HepG2 (cell line): ENCODE measurements around the gene RBP5. TPM values are rescaled to one million over a fixed set of nuclear protein-coding genes. Genes with fewer than 3 reads are reported as not detected.

Experiments used
- AKAP8 ChIP-seq: sonication (generic); formaldehyde crosslinking; IDR thresholded peaks from 2 replicates; pipeline ENCODE4 v1.5.1; 2020; ENCODE audit warnings: mild to moderate bottlenecking, missing genetic modification reagents
- HOXA7 ChIP-seq: sonication (generic); formaldehyde crosslinking; IDR thresholded peaks from 2 replicates; pipeline ENCODE4 v1.8.1; 2022; ENCODE audit warnings: mild to moderate bottlenecking, missing genetic modification reagents, moderate library complexity
- MTA1 ChIP-seq: sonication (generic); formaldehyde crosslinking; IDR thresholded peaks from 2 replicates; pipeline ENCODE4 v1.4.0; 2020; ENCODE audit warnings: missing genetic modification reagents, mild to moderate bottlenecking, borderline replicate concordance
- NR1H2 ChIP-seq: sonication (generic); formaldehyde crosslinking; IDR thresholded peaks from 2 replicates; pipeline ENCODE4 v1.8.1; 2022; ENCODE audit warnings: low read depth, missing genetic modification reagents, borderline replicate concordance
- PPARG ChIP-seq: conservative IDR thresholded peaks from 2 replicates; pipeline ENCODE4 v1.6.1; 2016; ENCODE audit warnings: missing biosample characterization, missing genetic modification reagents
- SIX4 ChIP-seq: sonication (generic); formaldehyde crosslinking; IDR thresholded peaks from 2 replicates; pipeline ENCODE4 v1.4.0; 2020; ENCODE audit warnings: missing genetic modification reagents
- SOX5 ChIP-seq: IDR thresholded peaks from 2 replicates; pipeline ENCODE4 v1.6.1; 2016; ENCODE audit warnings: borderline replicate concordance
- ZBTB20 ChIP-seq: sonication (generic); formaldehyde crosslinking; IDR thresholded peaks from 2 replicates; pipeline ENCODE4 v1.8.1; 2023; ENCODE audit warnings: missing genetic modification reagents, low read depth, mild to moderate bottlenecking, borderline replicate concordance
- ZKSCAN5 ChIP-seq: sonication (generic); formaldehyde crosslinking; IDR thresholded peaks from 2 replicates; pipeline ENCODE4 v1.5.1; 2020; ENCODE audit warnings: mild to moderate bottlenecking, missing genetic modification reagents
- ZNF468 ChIP-seq: sonication (generic); formaldehyde crosslinking; IDR thresholded peaks from 2 replicates; pipeline ENCODE4 v1.8.0; 2022; ENCODE audit warnings: mild to moderate bottlenecking, moderate library complexity, missing genetic modification reagents
- ZNF644 ChIP-seq: IDR thresholded peaks from 2 replicates; pipeline ENCODE4 v1.6.1; 2016; ENCODE audit warnings: low read depth
- ZNF674 ChIP-seq: sonication (generic); formaldehyde crosslinking; IDR thresholded peaks from 2 replicates; pipeline ENCODE4 v1.5.0; 2020; ENCODE audit warnings: low read depth, mild to moderate bottlenecking, missing genetic modification reagents
- ZNF709 ChIP-seq: sonication (generic); formaldehyde crosslinking; IDR thresholded peaks from 2 replicates; pipeline ENCODE4 v1.5.0; 2020; ENCODE audit warnings: mild to moderate bottlenecking, missing genetic modification reagents
- polyA plus RNA-seq, 8 experiments: library from polyadenylated mRNA; depleted of rRNA in 3 of 8; stranded (reverse) in 7 of 8; unstranded in 1 of 8; fragments of >200 nt; fragmentation: Illumina TruSeq in 4 of 8; extraction: Trizol in 4 of 8; gene quantifications; 2 replicates each; pipeline versions ENCODE4 v1.2.1 to v1.2.3, GENCODE V29; 2011 to 2016; ENCODE audit warnings: low read depth in 4 of 8, missing spikeins in 1 of 8, mixed read lengths in 1 of 8; ENCODE audit not compliant: insufficient read depth in 1 of 8
- total RNA-seq, 5 experiments: library from RNA; depleted of rRNA; stranded (reverse); fragments of >200 nt; fragmentation: Illumina TruSeq; extraction: Trizol; gene quantifications; 2 replicates each; pipeline ENCODE4 v1.2.3, GENCODE V29; 2016; ENCODE audit warnings: low read depth in 1 of 5
- TF ChIP-seq, protein P1 (sequence below): IDR thresholded peaks from 2 replicates; pipeline ENCODE4 v1.4.0; 2020; ENCODE audit warnings: mild to moderate bottlenecking, missing genetic modification reagents
- TF ChIP-seq, protein P2 (sequence below): sonication (generic); formaldehyde crosslinking; IDR thresholded peaks from 2 replicates; pipeline ENCODE4 v1.4.0; 2020; ENCODE audit warnings: missing genetic modification reagents
- TF ChIP-seq, protein P3 (sequence below): fragments of 450-650 bp; IDR thresholded peaks from 2 replicates; pipeline ENCODE4 v1.6.1; 2017
- TF ChIP-seq, protein P4 (sequence below): sonication (generic); formaldehyde crosslinking; IDR thresholded peaks from 2 replicates; pipeline ENCODE4 v1.4.0; 2020; ENCODE audit warnings: missing genetic modification reagents
- TF ChIP-seq, protein P5 (sequence below): sonication (generic); formaldehyde crosslinking; IDR thresholded peaks from 2 replicates; pipeline ENCODE4 v1.4.0; 2020; ENCODE audit warnings: missing genetic modification reagents, mild to moderate bottlenecking, borderline replicate concordance

RBP5 gene
- total and polyA plus RNA-seq, 2 of the 13 experiments (the other 11 are each of a cell fraction or from before 2014, with no cell fraction given), result 13.8 to 19.8 TPM

DNA sequence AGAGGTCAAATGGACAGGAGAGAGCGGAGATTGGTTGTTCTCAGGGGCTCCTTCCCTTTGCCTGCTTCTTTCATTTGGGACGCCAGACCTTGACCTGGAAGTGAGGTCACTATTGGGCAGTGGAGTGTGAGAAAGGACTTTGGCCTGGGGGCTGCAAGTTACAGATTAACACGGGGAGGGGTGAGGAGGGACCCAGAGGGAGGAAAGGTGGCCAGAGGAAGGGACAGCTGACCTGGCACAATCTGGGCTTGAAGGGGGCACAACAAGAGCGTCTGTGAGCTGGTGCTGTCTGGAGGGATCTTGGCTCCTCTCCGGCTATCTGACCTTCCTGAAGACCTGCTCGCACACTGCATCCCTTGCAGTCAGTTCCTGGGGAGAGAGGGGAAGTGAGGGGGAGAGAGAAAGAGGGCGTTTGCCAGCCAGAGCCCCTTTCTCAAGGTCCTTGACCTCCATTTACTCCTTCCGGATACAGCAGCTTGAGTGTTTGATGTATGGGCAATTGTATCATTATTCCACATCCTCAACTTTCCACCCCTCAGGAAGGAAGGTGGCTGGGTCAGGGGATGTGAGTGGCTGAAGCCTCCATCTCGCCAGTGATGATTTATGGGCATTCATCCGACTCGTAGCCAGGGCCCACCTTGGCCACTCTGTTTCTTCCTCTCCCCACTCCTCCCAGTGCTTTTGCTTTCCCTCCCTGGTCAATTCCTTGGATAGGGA, 4.7 kb downstream of the RBP5 start (continued):
- TF ChIP-seq, protein P1, sequence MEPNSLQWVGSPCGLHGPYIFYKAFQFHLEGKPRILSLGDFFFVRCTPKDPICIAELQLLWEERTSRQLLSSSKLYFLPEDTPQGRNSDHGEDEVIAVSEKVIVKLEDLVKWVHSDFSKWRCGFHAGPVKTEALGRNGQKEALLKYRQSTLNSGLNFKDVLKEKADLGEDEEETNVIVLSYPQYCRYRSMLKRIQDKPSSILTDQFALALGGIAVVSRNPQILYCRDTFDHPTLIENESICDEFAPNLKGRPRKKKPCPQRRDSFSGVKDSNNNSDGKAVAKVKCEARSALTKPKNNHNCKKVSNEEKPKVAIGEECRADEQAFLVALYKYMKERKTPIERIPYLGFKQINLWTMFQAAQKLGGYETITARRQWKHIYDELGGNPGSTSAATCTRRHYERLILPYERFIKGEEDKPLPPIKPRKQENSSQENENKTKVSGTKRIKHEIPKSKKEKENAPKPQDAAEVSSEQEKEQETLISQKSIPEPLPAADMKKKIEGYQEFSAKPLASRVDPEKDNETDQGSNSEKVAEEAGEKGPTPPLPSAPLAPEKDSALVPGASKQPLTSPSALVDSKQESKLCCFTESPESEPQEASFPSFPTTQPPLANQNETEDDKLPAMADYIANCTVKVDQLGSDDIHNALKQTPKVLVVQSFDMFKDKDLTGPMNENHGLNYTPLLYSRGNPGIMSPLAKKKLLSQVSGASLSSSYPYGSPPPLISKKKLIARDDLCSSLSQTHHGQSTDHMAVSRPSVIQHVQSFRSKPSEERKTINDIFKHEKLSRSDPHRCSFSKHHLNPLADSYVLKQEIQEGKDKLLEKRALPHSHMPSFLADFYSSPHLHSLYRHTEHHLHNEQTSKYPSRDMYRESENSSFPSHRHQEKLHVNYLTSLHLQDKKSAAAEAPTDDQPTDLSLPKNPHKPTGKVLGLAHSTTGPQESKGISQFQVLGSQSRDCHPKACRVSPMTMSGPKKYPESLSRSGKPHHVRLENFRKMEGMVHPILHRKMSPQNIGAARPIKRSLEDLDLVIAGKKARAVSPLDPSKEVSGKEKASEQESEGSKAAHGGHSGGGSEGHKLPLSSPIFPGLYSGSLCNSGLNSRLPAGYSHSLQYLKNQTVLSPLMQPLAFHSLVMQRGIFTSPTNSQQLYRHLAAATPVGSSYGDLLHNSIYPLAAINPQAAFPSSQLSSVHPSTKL, result peak; percentile 91
- TF ChIP-seq ZNF644 (CRISPR knock-in tag) (peak; percentile 73; the same call in 1 of the 2 replicates), NR1H2 (CRISPR knock-in tag) (no peak), SIX4 (CRISPR knock-in tag) (0 out of 2 replicates have a peak, but pooled peaks have one; percentile 26), ZBTB20 (no peak), ZNF674 (CRISPR knock-in tag) (no peak), SOX5 (CRISPR knock-in tag) (no peak; the same call in 1 of the 2 replicates), ZKSCAN5 (no peak), MTA1 (no peak), ZNF709 (CRISPR knock-in tag) (no peak), HOXA7 (CRISPR knock-in tag) (no peak), AKAP8 (CRISPR knock-in tag) (no peak), ZNF468 (CRISPR knock-in tag) (no peak), PPARG (CRISPR knock-in tag) (peak; percentile 56; the same call in 1 of the 2 replicates)
- TF ChIP-seq, protein P2, sequence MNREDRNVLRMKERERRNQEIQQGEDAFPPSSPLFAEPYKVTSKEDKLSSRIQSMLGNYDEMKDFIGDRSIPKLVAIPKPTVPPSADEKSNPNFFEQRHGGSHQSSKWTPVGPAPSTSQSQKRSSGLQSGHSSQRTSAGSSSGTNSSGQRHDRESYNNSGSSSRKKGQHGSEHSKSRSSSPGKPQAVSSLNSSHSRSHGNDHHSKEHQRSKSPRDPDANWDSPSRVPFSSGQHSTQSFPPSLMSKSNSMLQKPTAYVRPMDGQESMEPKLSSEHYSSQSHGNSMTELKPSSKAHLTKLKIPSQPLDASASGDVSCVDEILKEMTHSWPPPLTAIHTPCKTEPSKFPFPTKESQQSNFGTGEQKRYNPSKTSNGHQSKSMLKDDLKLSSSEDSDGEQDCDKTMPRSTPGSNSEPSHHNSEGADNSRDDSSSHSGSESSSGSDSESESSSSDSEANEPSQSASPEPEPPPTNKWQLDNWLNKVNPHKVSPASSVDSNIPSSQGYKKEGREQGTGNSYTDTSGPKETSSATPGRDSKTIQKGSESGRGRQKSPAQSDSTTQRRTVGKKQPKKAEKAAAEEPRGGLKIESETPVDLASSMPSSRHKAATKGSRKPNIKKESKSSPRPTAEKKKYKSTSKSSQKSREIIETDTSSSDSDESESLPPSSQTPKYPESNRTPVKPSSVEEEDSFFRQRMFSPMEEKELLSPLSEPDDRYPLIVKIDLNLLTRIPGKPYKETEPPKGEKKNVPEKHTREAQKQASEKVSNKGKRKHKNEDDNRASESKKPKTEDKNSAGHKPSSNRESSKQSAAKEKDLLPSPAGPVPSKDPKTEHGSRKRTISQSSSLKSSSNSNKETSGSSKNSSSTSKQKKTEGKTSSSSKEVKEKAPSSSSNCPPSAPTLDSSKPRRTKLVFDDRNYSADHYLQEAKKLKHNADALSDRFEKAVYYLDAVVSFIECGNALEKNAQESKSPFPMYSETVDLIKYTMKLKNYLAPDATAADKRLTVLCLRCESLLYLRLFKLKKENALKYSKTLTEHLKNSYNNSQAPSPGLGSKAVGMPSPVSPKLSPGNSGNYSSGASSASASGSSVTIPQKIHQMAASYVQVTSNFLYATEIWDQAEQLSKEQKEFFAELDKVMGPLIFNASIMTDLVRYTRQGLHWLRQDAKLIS (CRISPR knock-in tag), result no peak
- TF ChIP-seq, protein P3, sequence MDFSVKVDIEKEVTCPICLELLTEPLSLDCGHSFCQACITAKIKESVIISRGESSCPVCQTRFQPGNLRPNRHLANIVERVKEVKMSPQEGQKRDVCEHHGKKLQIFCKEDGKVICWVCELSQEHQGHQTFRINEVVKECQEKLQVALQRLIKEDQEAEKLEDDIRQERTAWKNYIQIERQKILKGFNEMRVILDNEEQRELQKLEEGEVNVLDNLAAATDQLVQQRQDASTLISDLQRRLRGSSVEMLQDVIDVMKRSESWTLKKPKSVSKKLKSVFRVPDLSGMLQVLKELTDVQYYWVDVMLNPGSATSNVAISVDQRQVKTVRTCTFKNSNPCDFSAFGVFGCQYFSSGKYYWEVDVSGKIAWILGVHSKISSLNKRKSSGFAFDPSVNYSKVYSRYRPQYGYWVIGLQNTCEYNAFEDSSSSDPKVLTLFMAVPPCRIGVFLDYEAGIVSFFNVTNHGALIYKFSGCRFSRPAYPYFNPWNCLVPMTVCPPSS, result no peak
- TF ChIP-seq, protein P4, sequence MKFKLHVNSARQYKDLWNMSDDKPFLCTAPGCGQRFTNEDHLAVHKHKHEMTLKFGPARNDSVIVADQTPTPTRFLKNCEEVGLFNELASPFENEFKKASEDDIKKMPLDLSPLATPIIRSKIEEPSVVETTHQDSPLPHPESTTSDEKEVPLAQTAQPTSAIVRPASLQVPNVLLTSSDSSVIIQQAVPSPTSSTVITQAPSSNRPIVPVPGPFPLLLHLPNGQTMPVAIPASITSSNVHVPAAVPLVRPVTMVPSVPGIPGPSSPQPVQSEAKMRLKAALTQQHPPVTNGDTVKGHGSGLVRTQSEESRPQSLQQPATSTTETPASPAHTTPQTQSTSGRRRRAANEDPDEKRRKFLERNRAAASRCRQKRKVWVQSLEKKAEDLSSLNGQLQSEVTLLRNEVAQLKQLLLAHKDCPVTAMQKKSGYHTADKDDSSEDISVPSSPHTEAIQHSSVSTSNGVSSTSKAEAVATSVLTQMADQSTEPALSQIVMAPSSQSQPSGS (CRISPR knock-in tag), result peak; percentile 80
- TF ChIP-seq, protein P5, sequence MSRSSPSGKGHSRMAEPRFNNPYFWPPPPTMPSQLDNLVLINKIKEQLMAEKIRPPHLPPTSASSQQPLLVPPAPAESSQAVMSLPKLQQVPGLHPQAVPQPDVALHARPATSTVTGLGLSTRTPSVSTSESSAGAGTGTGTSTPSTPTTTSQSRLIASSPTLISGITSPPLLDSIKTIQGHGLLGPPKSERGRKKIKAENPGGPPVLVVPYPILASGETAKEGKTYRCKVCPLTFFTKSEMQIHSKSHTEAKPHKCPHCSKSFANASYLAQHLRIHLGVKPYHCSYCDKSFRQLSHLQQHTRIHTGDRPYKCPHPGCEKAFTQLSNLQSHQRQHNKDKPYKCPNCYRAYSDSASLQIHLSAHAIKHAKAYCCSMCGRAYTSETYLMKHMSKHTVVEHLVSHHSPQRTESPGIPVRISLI, result no peak
